DND-41 (cell line): Measurements from ENCODE around the gene FRYL.
"Not testable (repeated sequence)": the region's sequence is repeated elsewhere in the genome, so short reads cannot be mapped to it uniquely, and the experiment has no call there.

ENCODE experiments used
- ATAC-seq: fragments of 200-7000 bp; cut with Tn5 transposase; 3 replicates; pipeline ENCODE4 v1.9.1; 2021; ENCODE audit warnings: low read depth; ENCODE audit not compliant: insufficient read depth
- DNase-seq: peaks from one replicate; pipeline ENCODE4 v3.0.0-alpha.2; 2020
- H2AFZ ChIP-seq: 2 replicates; pipeline ENCODE4 v1.6.0; 2012; ENCODE audit warnings: low read depth, low read length
- H3K27ac ChIP-seq: 2 replicates; pipeline ENCODE4 v1.5.1; 2012; ENCODE audit warnings: low read length, inconsistent platforms
- H3K27me3 ChIP-seq: fragments of 200-600 bp; sonication (generic); 2 replicates; pipeline ENCODE4 v1.6.0; 2012; ENCODE audit warnings: low read length, mild to moderate bottlenecking, inconsistent platforms; ENCODE audit not compliant: insufficient read depth, poor library complexity
- H3K36me3 ChIP-seq: 2 replicates; pipeline ENCODE4 v1.5.1; 2012; ENCODE audit warnings: low read length, inconsistent platforms; ENCODE audit not compliant: insufficient read depth
- H3K4me1 ChIP-seq: 2 replicates; pipeline ENCODE4 v1.5.1; 2012; ENCODE audit warnings: mild to moderate bottlenecking, low read length; ENCODE audit not compliant: insufficient read depth
- H3K4me2 ChIP-seq: 2 replicates; pipeline ENCODE4 v1.6.0; 2012; ENCODE audit warnings: mild to moderate bottlenecking, moderate library complexity, low read length, inconsistent platforms; ENCODE audit not compliant: insufficient read depth
- H3K4me3 ChIP-seq, 2 experiments: fragments of 200-600 bp in 1 of 2; shearing (Covaris generic) in 1 of 2; 2 replicates each; pipeline ENCODE4 v1.5.1; 2012 to 2016; ENCODE audit warnings: inconsistent platforms in 2 of 2, low read length in 2 of 2, mild to moderate bottlenecking in 2 of 2, low read depth in 1 of 2, moderate library complexity in 1 of 2
- H3K79me2 ChIP-seq: 2 replicates; pipeline ENCODE4 v1.6.0; 2012; ENCODE audit warnings: low read length, inconsistent platforms; ENCODE audit not compliant: insufficient read depth
- H3K9ac ChIP-seq: 2 replicates; pipeline ENCODE4 v1.6.0; 2012; ENCODE audit warnings: low read depth, mild to moderate bottlenecking, inconsistent platforms, low read length, moderate library complexity
- H3K9me3 ChIP-seq: 2 replicates; pipeline ENCODE4 v1.5.1; 2012; ENCODE audit warnings: low read length, moderate library complexity, mild to moderate bottlenecking, inconsistent platforms; ENCODE audit not compliant: insufficient read depth, severe bottlenecking
- H4K20me1 ChIP-seq: 2 replicates; pipeline ENCODE4 v1.6.0; 2012; ENCODE audit warnings: low read length; ENCODE audit not compliant: insufficient read depth
- EZH2 ChIP-seq: IDR thresholded peaks from 3 replicates; pipeline ENCODE4 v1.6.1; 2012; ENCODE audit warnings: borderline replicate concordance, low read depth, mild to moderate bottlenecking, moderate library complexity, low read length, inconsistent platforms; ENCODE audit not compliant: severe bottlenecking
- TF ChIP-seq, protein P1 (sequence below): IDR thresholded peaks from 2 replicates; pipeline ENCODE4 v1.5.1; 2012; ENCODE audit warnings: borderline replicate concordance, low read length, moderate library complexity, mild to moderate bottlenecking; ENCODE audit not compliant: poor library complexity, severe bottlenecking; ENCODE audit errors: extremely low read depth

The FRYL gene

DNA sequence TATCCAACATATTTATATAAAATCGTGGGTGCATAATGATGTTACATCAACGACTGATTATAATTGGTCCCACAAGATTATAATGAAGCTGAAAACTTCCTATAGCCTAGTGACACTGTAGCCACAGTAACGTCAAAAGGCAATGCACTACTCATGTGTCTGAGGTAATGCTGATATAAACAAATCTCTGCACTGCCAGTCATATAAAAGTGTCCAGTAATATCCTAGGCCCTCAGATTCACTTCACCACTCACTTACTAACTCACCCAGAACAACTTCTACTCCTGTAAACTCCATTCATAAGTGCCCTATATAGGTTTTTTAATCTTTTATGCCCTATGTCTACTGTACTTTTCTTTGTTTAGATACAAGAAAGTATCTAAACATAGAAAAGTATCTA, 18.8 kb downstream of the FRYL start:
- peaks cover 58% of the 10 kb centered on the region for H4K20me1 ChIP-seq
- H3K4me2 ChIP-seq: no peak overlapping the region
- no peaks in the 10 kb centered on the region for H3K27me3 ChIP-seq
- peaks cover 8% of the 10 kb centered on the region; the same call in 1 of the 2 replicates for H3K36me3 ChIP-seq
- H3K79me2 ChIP-seq: peaks cover 87% of the 10 kb centered on the region
- peaks cover 6% of the 10 kb centered on the region for H3K4me1 ChIP-seq
- no peaks in the 10 kb centered on the region for H3K9me3 ChIP-seq
- no peak overlapping the region for H3K4me3 ChIP-seq
- H3K27ac ChIP-seq: no peak overlapping the region
- DNase-seq: no peak
- no peak overlapping the region for H3K9ac ChIP-seq
- ATAC-seq: no peak
- TF ChIP-seq, protein P1, sequence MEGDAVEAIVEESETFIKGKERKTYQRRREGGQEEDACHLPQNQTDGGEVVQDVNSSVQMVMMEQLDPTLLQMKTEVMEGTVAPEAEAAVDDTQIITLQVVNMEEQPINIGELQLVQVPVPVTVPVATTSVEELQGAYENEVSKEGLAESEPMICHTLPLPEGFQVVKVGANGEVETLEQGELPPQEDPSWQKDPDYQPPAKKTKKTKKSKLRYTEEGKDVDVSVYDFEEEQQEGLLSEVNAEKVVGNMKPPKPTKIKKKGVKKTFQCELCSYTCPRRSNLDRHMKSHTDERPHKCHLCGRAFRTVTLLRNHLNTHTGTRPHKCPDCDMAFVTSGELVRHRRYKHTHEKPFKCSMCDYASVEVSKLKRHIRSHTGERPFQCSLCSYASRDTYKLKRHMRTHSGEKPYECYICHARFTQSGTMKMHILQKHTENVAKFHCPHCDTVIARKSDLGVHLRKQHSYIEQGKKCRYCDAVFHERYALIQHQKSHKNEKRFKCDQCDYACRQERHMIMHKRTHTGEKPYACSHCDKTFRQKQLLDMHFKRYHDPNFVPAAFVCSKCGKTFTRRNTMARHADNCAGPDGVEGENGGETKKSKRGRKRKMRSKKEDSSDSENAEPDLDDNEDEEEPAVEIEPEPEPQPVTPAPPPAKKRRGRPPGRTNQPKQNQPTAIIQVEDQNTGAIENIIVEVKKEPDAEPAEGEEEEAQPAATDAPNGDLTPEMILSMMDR: no peak
- TF ChIP-seq EZH2: no peak
- H2AFZ ChIP-seq: no peak overlapping the region

DNA sequence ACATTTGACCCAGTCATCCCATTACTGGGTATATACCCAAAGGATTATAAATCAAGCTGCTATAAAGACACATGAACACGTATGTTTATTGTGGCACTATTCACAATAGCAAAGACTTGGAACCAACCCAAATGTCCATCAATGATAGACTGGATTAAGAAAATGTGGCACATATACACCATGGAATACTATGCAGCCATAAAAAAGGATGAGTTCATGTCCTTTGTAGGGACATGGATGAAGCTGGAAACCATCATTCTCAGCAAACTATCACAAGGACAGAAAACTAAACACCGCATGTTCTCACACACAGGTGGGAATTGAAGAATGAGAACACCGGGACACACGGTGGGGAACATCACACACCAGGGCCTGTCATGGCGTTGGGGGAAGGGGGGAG, 21.4 kb downstream of the FRYL start:
- not testable (repeated sequence) for H3K27ac ChIP-seq, H2AFZ ChIP-seq, H3K9me3 ChIP-seq, H3K4me2 ChIP-seq, DNase-seq, H3K4me1 ChIP-seq, H3K4me3 ChIP-seq, H3K36me3 ChIP-seq, H3K27me3 ChIP-seq, H3K9ac ChIP-seq, ATAC-seq
- H4K20me1 ChIP-seq: peaks cover 63% of the 10 kb centered on the region
- peaks cover 87% of the 10 kb centered on the region for H3K79me2 ChIP-seq

DNA sequence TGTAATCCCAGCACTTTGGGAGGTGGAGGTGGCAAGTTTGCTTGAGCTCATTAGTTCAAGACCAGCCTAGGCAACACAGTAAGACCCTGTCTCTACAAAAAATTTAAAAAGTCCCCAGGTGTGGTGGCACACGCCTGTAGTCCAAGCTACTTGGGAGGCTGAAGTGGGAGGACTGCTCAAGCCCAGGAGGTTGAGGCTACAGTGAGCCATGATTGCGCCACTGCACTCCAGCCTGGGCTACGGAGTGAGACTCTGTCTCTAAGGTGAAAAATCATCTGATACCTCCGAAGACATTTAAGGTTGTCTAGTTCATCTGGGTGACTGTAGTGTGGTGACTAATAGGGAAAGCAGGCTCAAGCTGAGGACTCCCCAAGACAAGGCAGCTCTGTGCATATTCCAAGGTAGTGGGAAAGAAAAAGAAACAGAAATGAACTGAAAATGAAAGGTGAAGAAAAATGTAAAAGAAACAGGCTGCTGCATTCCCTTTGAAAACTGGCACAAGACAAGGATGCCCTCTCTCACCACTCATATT, 23.3 kb downstream of the FRYL start:
- H3K36me3 ChIP-seq: peaks cover 8% of the 10 kb centered on the region; the same call in 1 of the 2 replicates
- no peak overlapping the region; the same call in 1 of the 2 replicates for H3K27ac ChIP-seq
- H4K20me1 ChIP-seq: peaks cover 60% of the 10 kb centered on the region
- no peak overlapping the region for H3K4me2 ChIP-seq
- H3K4me3 ChIP-seq: no peak overlapping the region
- TF ChIP-seq, protein P1: no peak
- no peak for TF ChIP-seq EZH2
- DNase-seq (no peak), ATAC-seq (no peak)
- H3K4me1 ChIP-seq: no peaks in the 10 kb centered on the region; the same call in 1 of the 2 replicates
- H3K27me3 ChIP-seq: no peaks in the 10 kb centered on the region
- no peak overlapping the region for H2AFZ ChIP-seq
- H3K79me2 ChIP-seq: peaks cover 87% of the 10 kb centered on the region
- no peak overlapping the region for H3K9ac ChIP-seq
- no peaks in the 10 kb centered on the region for H3K9me3 ChIP-seq

- ATAC-seq (no peak), DNase-seq (no peak)
- Histone ChIP-seq H3K9me3 (no peaks in the 10 kb centered on the region), H4K20me1 (peaks cover 64% of the 10 kb centered on the region), H3K27ac (no peak overlapping the region), H3K4me3 (no peak overlapping the region), H3K4me2 (no peak overlapping the region), H2AFZ (no peak overlapping the region), H3K36me3 (peaks cover 8% of the 10 kb centered on the region; the same call in 1 of the 2 replicates), H3K4me1 (no peaks in the 10 kb centered on the region; the same call in 1 of the 2 replicates), H3K9ac (no peak overlapping the region), H3K27me3 (no peaks in the 10 kb centered on the region), H3K79me2 (peaks cover 87% of the 10 kb centered on the region)
- no peak for TF ChIP-seq EZH2
- TF ChIP-seq, protein P1: no peak
These were observed 24.8 kb downstream of the FRYL start for GRCh38 chr4:48755281-48755680.
